DMS79 (cell line): ENCODE measurements around the gene MCF2L.
A peak's percentile ranks its signal among the peaks of the same experiment; 100 is the strongest.
"Not testable (repeated sequence)": the region's sequence is repeated elsewhere in the genome, so short reads cannot be mapped to it uniquely, and the experiment has no call there.

Experiments
- DNase-seq: peaks from one replicate; lab custom pipeline; 2025; lab: John Stamatoyannopoulos, UW

The MCF2L gene

GRCh38 chr13:112968910-112969691 lies at the start of gene MCF2L:
MCF2L (plus strand) TSS chr13:112969214; CDS start chr13:112969380, 166 bp downstream.
- peak; percentile 71 for DNase-seq

DNA sequence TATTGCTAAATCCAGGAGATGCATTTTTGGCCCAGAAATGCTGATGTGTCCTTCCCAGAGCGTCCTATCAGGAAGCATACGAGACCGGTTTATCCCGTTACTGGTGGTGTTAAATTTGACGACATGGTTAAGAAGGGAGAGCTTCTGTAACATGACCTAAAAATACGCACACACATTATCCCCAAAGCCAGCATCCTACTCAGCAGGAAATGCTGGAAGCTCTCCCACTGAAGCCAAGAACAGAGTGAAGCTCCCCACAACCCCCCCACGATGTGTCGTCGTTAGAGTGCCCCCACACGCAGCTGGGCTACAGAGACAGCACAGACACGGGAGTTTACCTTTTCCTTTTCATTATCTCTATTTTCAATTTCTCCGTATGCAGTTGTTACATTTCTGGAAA lies 45.1 kb upstream of the MCF2L start:
- no peak for DNase-seq

DNA sequence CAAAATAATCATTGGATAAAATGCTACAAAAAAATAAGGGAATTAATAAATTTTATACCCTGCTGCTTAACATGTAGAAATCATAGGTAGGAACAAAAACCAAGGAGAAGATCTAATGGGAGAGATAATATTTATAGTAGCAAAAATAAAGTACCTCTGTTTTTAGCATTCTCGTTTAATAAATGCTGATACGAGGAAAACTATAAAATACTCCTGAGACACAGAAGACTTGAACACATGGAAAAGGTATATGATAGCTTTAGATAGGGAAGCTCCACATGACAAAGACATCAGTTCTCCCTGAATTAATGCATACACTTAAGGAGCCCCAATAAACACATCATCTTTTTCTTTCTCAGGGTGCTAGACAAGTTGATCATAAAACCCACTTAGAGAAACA lies 44.6 kb upstream of the MCF2L start:
- no peak for DNase-seq

DNA sequence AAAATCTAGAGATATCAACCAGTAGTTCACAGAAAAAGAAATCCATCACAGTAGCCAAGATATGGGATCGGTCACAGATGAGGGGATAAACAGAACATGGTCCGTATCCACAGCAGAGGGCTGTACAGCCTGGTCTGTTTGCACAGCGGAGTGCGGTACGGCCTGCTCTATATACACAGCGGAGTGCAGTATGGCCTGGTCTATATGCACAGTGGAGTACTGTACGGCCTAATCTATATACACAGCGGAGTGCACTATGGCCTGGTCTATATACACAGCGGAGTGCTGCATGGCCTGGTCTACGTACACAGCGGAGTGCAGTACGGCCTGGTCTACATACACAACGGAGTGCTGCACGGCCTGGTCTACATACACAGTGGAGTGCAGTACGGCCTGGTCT lies 43.0 kb upstream of the MCF2L start:
- no peak for DNase-seq

GRCh38 chr13:112926993-112927392 lies 42.0 kb upstream of the MCF2L start:
- no peak for DNase-seq

GRCh38 chr13:112928020-112928971 lies 40.7 kb upstream of the MCF2L start:
- DNase-seq: no peak

DNA sequence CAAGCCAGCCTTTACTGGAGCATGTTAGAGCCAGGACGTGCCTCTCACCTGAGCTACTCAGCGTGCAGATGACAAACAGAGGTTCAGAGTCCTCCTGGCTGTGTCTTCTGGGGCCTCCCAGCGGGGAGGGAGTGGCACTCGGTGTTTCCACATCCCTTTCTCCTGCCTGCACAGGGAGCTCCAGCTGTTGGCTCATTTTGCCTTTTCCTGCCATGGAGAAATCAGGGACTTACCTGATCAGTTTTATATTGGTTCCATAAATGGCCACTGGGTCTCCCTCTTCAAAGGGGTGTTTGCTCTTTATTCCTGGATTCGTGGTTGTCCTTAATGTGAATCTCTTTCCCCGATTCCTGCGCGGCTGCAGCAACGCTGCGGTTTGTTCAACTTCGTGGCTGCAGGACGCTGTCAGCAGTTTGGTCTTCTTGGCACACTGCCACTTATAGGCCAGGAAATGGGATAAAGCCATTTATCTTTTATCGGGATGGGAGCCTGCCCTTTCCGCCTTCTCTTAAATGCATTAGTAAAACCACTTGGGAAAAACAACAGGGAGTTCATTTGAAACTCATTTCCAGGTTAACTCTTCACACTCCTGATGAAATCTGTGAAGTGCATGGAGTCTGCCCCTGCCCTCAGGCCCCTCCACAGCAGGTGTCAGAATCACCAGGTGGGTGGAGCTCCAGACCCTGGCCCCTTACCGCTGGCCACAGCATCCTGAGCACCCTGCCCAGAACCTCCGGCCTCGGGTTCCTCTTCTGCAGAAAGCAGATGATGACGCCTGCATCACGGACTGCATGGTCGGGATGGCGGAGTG lies 39.8 kb upstream of the MCF2L start:
- peak; percentile 58 for DNase-seq

- no peak for DNase-seq
These were observed 39.3 kb upstream of the MCF2L start for GRCh38 chr13:112929783-112930055.

GRCh38 chr13:112930192-112930591 lies 38.8 kb upstream of the MCF2L start:
- DNase-seq: no peak

DNA sequence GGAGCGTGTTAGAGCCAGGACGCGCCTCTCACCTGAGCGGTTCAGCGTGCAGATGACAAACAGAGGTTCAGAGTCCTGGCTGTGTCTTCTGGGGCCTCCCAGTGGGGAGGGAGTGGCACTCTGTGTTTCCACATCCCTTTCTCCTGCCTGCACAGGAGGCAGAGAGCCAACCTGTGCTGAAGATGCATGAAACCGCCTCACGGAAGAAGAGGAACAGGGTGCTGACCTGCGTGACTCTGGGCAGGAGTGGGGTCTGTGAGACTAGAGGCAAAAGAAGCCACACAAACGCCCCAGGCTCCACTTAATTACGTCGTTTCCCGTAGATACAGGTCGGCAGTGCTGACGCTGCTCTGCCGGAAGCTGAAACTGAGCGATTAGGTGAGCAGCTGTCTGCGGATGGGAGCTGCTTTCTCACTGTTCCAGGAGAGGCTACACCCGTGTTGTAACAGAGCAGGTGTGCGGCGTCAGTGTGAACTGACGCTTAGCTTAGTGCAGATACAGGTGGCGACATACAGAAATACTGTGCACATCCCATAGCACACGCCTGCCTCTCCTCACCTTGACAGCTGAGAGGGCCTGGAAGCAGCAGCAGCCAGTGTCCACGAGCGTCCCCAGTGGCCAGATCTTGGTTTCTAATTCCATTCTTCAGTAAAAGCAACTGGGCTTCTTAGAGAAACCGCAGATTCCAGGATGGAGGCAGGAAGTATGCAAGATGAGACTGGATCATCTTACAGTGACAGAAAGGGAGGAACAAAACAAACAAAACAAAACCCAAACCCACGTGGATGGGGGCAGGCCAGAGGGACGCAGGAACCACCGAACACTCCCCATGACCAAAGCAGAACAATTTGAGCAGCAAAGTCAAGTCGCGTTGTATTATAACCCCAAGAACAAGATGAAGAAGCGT lies 37.7 kb upstream of the MCF2L start:
- DNase-seq: peak; percentile 89

DNA sequence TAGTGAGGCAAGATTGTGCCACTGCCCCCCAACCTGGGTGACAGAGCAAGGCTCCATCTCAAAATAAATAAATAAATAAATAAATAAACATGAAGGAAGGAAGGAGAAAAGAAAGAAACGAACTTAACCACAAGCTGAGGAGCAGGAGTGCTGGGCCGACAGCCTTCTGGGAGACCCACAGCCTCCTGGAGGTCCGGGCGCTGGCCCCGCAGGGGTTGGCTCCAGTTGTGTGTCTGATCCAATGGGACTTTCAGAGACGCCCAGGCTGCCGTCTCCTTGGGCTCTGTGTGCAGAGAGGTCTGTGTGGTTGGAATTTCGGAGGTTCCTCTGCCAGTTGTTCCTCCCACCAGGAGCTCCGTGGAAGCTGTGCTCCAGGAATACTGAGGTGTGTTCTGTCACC lies 36.0 kb upstream of the MCF2L start:
- no peak for DNase-seq

- no peak for DNase-seq
These were observed 35.4 kb upstream of the MCF2L start for GRCh38 chr13:112933649-112934048.

GRCh38 chr13:112934078-112934477 lies 34.9 kb upstream of the MCF2L start:
- DNase-seq: no peak

- no peak for DNase-seq
These were observed 30.3 kb upstream of the MCF2L start for GRCh38 chr13:112938680-112939079.

GRCh38 chr13:112940236-112940635 lies 28.8 kb upstream of the MCF2L start:
- DNase-seq: peak; percentile 41

DNA sequence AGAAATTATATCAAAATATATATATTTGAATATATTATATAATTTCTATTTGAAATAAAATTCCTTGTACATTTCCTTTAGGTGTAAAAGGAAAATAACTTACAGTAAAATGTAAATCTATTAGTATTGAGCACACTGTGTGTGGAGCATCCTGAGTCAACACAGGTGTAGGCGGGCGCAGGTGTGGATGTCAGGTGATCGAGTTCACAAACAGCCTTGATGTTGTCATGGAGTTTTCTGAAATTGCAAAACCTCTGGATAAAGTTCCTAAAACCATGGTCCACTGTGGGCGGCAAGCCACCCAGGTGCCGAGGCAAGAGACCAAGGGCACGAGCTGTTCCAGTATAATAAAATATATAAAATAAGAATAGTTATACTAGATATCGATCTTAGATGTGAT lies 27.7 kb upstream of the MCF2L start:
- no peak for DNase-seq

GRCh38 chr13:112941765-112942164 lies 27.2 kb upstream of the MCF2L start:
- DNase-seq: not testable (repeated sequence)

DNA sequence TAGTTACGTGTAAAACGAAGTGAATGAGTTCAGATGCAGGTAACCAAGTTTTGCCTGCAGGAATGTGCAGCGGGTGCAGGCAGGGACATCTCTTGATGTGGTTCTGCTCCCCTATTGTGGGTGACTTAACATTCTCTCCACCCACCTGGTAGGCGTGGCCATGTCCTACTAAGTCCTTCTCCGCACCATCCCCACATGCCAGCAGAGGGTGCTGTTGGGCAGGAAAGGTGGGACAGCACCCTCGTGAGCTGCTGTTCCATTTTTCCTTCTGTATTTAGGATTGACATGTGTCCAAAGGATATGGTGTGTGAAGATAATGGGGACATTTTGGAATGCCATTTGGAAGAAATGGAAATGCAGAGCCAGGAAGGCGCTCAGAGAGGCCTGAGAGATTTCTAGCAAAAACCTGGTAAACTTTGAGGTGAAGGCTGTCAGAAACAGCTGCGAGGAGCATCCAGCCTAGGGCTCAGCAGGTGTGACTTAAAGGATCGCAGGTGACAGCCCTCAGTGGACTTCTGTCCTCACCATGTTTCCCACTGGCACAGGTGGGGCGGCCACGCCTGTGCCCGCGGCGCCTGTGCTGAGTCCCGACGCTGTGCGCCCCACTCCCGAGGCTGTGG lies 26.2 kb upstream of the MCF2L start:
- peak; percentile 98 for DNase-seq

GRCh38 chr13:112943309-112944125 lies 25.5 kb upstream of the MCF2L start:
- peak; percentile 80 for DNase-seq

DNA sequence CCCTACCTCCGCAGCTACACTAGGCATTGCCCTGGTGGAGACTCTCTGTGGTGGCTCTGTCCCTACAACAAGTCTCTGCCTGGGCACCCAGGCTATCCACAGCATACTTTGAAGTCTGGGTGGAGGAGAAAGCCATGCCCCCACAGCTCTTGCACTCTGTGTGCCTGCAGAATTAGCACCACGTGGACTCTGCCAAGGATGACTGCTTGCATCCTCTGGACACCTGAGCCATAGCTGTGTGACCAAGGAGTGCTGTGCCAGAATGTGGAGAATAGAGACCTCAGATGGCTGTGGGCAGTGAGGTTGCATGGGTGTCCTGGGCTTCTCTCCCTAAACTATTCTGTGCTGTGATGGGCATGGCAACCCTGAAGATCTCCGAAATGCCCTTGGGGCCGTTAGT lies 21.2 kb upstream of the MCF2L start:
- DNase-seq: no peak
